SK-N-MC (cell line): ENCODE measurements around the gene XYLT2.

Experiments
- DNase-seq: peaks from one replicate; pipeline ENCODE4 v3.0.0-alpha.2; 2011; ENCODE audit warnings: low read depth, low spot score
- H3K27ac ChIP-seq: fragments of 200-600 bp; sonication (generic); 2 replicates; pipeline ENCODE4 v1.5.1; 2016; ENCODE audit warnings: mixed run types
- H3K36me3 ChIP-seq: fragments of 200-600 bp; sonication (generic); 2 replicates; pipeline ENCODE4 v1.6.1; 2017; ENCODE audit warnings: antibody characterized with exemption, low read length, mixed read lengths; ENCODE audit not compliant: insufficient read depth
- H3K4me3 ChIP-seq: fragments of 200-600 bp; sonication (generic); 2 replicates; pipeline ENCODE4 v1.5.1; 2016
- H3K9ac ChIP-seq: fragments of 200-600 bp; sonication (generic); 2 replicates; pipeline ENCODE4 v1.8.0; 2017; ENCODE audit warnings: mixed run types, mixed read lengths; ENCODE audit not compliant: insufficient read length
- H3K9me3 ChIP-seq: fragments of 200-600 bp; sonication (generic); 2 replicates; pipeline ENCODE4 v1.6.1; 2017; ENCODE audit warnings: low read depth, mild to moderate bottlenecking, antibody characterized with exemption, low read length, moderate library complexity, mixed read lengths
- EZH2 ChIP-seq: fragments of 200-600 bp; sonication (generic); IDR thresholded peaks from one replicate; pipeline ENCODE4 v1.6.1; 2017; ENCODE audit warnings: antibody characterized with exemption
- FOXP2 ChIP-seq: optimal IDR thresholded peaks from 2 replicates; pipeline ENCODE3; 2011; ENCODE audit warnings: mild to moderate bottlenecking, moderate library complexity; ENCODE audit not compliant: insufficient read depth; ENCODE audit errors: extremely low read length, control extremely low read depth
- POLR2AphosphoS5 ChIP-seq: IDR thresholded peaks from 2 replicates; pipeline ENCODE4 v1.6.1; 2012; ENCODE audit warnings: mild to moderate bottlenecking, low read depth, low read length, borderline replicate concordance

The XYLT2 gene

GRCh38 chr17:50339381-50339780 is 6.5 kb upstream of the XYLT2 start:
- Histone ChIP-seq H3K9ac (no peak overlapping the region), H3K4me3 (no peak overlapping the region), H3K36me3 (no peaks in the 10 kb centered on the region), H3K27ac (no peak overlapping the region), H3K9me3 (0 out of 2 replicates have a peak, but pooled peaks cover 3% of the 10 kb centered on the region)
- TF ChIP-seq FOXP2: no peak
- no peak for TF ChIP-seq POLR2AphosphoS5
- TF ChIP-seq EZH2: no peak
- DNase-seq: no peak

- H3K27ac ChIP-seq: no peak overlapping the region
- H3K4me3 ChIP-seq: peak overlapping the region; percentile 94; the same call in 1 of the 2 replicates
- no peaks in the 10 kb centered on the region for H3K36me3 ChIP-seq
- DNase-seq: no peak
- H3K9ac ChIP-seq: no peak overlapping the region
- 0 out of 2 replicates have a peak, but pooled peaks have one; percentile 16 for TF ChIP-seq POLR2AphosphoS5
- no peak for TF ChIP-seq FOXP2
- TF ChIP-seq EZH2: no peak
- H3K9me3 ChIP-seq: no peaks in the 10 kb centered on the region
Observed at GRCh38 chr17:50344731-50345365, 1.1 kb upstream of the XYLT2 start.

GRCh38 chr17:50346313-50347116 is 589 bp downstream of the XYLT2 start:
- Histone ChIP-seq H3K27ac (no peak overlapping the region), H3K4me3 (peak overlapping the region; percentile 94), H3K9me3 (no peaks in the 10 kb centered on the region), H3K36me3 (no peaks in the 10 kb centered on the region), H3K9ac (peak overlapping the region; percentile 85)
- TF ChIP-seq EZH2: no peak
- TF ChIP-seq POLR2AphosphoS5: no peak
- TF ChIP-seq FOXP2: no peak
- DNase-seq: no peak

- H3K9ac ChIP-seq: peak overlapping the region; percentile 85
- no peaks in the 10 kb centered on the region for H3K9me3 ChIP-seq
- TF ChIP-seq POLR2AphosphoS5 (no peak), EZH2 (no peak), FOXP2 (no peak)
- no peak for DNase-seq
- peak overlapping the region; percentile 94 for H3K4me3 ChIP-seq
- no peak overlapping the region for H3K27ac ChIP-seq
- H3K36me3 ChIP-seq: no peaks in the 10 kb centered on the region
Observed at GRCh38 chr17:50347117-50347893, 1.4 kb downstream of the XYLT2 start.

GRCh38 chr17:50347894-50348291 is 2.0 kb downstream of the XYLT2 start:
- Histone ChIP-seq H3K27ac (no peak overlapping the region), H3K9ac (no peak overlapping the region), H3K4me3 (no peak overlapping the region), H3K36me3 (no peaks in the 10 kb centered on the region), H3K9me3 (no peaks in the 10 kb centered on the region)
- no peak for DNase-seq
- no peak for TF ChIP-seq EZH2
- TF ChIP-seq FOXP2: no peak
- no peak for TF ChIP-seq POLR2AphosphoS5

GRCh38 chr17:50348522-50349242 is 2.8 kb downstream of the XYLT2 start:
- Histone ChIP-seq H3K27ac (no peak overlapping the region), H3K4me3 (no peak overlapping the region), H3K9ac (no peak overlapping the region), H3K36me3 (no peaks in the 10 kb centered on the region; the same call in 1 of the 2 replicates), H3K9me3 (no peaks in the 10 kb centered on the region)
- DNase-seq: no peak
- TF ChIP-seq FOXP2 (no peak), EZH2 (no peak), POLR2AphosphoS5 (no peak)

GRCh38 chr17:50349243-50349600 is 3.3 kb downstream of the XYLT2 start:
- no peak for DNase-seq
- peaks cover 3% of the 10 kb centered on the region; the same call in 1 of the 2 replicates for H3K36me3 ChIP-seq
- H3K4me3 ChIP-seq: no peak overlapping the region
- no peak overlapping the region for H3K27ac ChIP-seq
- H3K9me3 ChIP-seq: no peaks in the 10 kb centered on the region
- no peak overlapping the region for H3K9ac ChIP-seq
- no peak for TF ChIP-seq EZH2
- no peak for TF ChIP-seq FOXP2
- no peak for TF ChIP-seq POLR2AphosphoS5
